K562 treated with DMSO at 1 percent for 4 hours (cell line): ENCODE data around the gene DUX4. TPM values are rescaled to one million over a fixed set of nuclear protein-coding genes. Genes with fewer than 3 reads are reported as not detected.

Source experiments
- total RNA-seq: library from RNA; unstranded; fragments of 300-600 nt; gene quantifications from 2 replicates; pipeline ENCODE4 v1.2.3, GENCODE V29; 2022; ENCODE audit not compliant: insufficient read depth

The DUX4 gene
- not detected in 2 replicates for total RNA-seq

GRCh38 chr4:190173428-190173827 is at the start of gene DUX4:
Gene DUX4, plus strand, starts transcription at chr4:190173774. Its CDS starts 0 bp downstream, at chr4:190173774.

Other genes with a start within 250 kb of the DUX4 start
- 44.9 and 49.3 TPM in 2 replicates for gene FRG1, start 232.9 kb upstream of the DUX4 start, total RNA-seq
- gene FRG2, start 146.5 kb upstream of the DUX4 start, total RNA-seq, result 1.6 TPM in 1 of 2 replicates, not detected in the other
- gene DBET, start 109.3 kb upstream of the DUX4 start, total RNA-seq, result not detected in 2 replicates